ENCODE results near the gene LBP. TPM values are rescaled to one million over a fixed set of nuclear protein-coding genes. Genes with fewer than 3 reads are reported as not detected.

LBP gene
- total RNA-seq (2.3 TPM), polyA plus RNA-seq (ENCODE audit: insufficient read depth, low read depth, low replicate concordance) (1.2 TPM)
- long read RNA-seq, donor 1, result 0 reads
- long read RNA-seq, donor 2, result 0 reads
- long read RNA-seq, donor 3, partial matches to known transcripts, result 0 of 1 reads
- long read RNA-seq, donor 3, other reads (novel, unspliced or antisense), result 0 of 1 reads
- long read RNA-seq, donor 4, result 0 reads
- long read RNA-seq, donor 5, result 0 reads
- long read RNA-seq, donor 6, result 0 reads
- long read RNA-seq, donor 7, partial matches to known transcripts, result 0 of 4 reads
- long read RNA-seq, donor 7, other reads (novel, unspliced or antisense), result 0 of 4 reads
- long read RNA-seq, donor 8, result 0 reads
- long read RNA-seq, donor 9, result 0 reads
- long read RNA-seq, donor 10, result 0 reads

GRCh38 chr20:38346247-38346651 is at the start of gene LBP:
TSS of gene LBP (plus strand) at chr20:38346482. CDS start at chr20:38346517, 35 bp downstream.
- H3K9me3 ChIP-seq (ENCODE audit: control insufficient read depth in 2 of 3, insufficient read depth in 1 of 3, low read length in 3 of 3), result no peaks in the 10 kb centered on the region
- H3K4me3 ChIP-seq (ENCODE audit: low read length in 3 of 3), result no peak within 1 kb of the TSS
- peak within 1 kb of the TSS; percentile 40 to 43 for H3K27ac ChIP-seq (ENCODE audit: low read depth in 2 of 2, low read length in 2 of 2)
- TF ChIP-seq CTCF (IDR thresholded peaks at IDR 0.05; ENCODE audit: borderline replicate concordance, extremely low read depth, insufficient read depth), result no peak
- no peaks in the 10 kb centered on the region for H3K27me3 ChIP-seq (ENCODE audit: control insufficient read depth, insufficient read depth, low read length)
- H3K36me3 ChIP-seq (ENCODE audit: control insufficient read depth in 2 of 3, insufficient read depth in 3 of 3, low read length in 3 of 3), result no peaks in the 10 kb centered on the region
- intact Hi-C loops (cut with DNase I), result no loop called here
- DNase-seq (no peak), FAIRE-seq (no peak)
- H3K9ac ChIP-seq (ENCODE audit: low read length in 3 of 3), result no peak within 1 kb of the TSS
- H3K4me1 ChIP-seq (ENCODE audit: control insufficient read depth in 2 of 3, insufficient read depth in 2 of 3, low read depth in 1 of 3, low read length in 3 of 3), result peaks cover 0 to 15% (median 8%) of the 10 kb centered on the region in 3 donors

- no peak for TF ChIP-seq CTCF (IDR thresholded peaks at IDR 0.05; ENCODE audit: borderline replicate concordance, extremely low read depth, insufficient read depth)
- intact Hi-C loops (cut with DNase I), result no loop called here
- Histone ChIP-seq H3K36me3 (ENCODE audit: control insufficient read depth in 2 of 3, insufficient read depth in 3 of 3, low read length in 3 of 3) (no peaks in the 10 kb centered on the region), H3K9me3 (ENCODE audit: control insufficient read depth in 2 of 3, insufficient read depth in 1 of 3, low read length in 3 of 3) (no peaks in the 10 kb centered on the region), H3K27ac (ENCODE audit: low read depth in 2 of 2, low read length in 2 of 2) (no peak overlapping the region), H3K4me1 (ENCODE audit: control insufficient read depth in 2 of 3, insufficient read depth in 2 of 3, low read depth in 1 of 3, low read length in 3 of 3) (no peaks in the 10 kb centered on the region), H3K9ac (ENCODE audit: low read length in 3 of 3) (no peak overlapping the region), H3K4me3 (ENCODE audit: low read length in 3 of 3) (no peak overlapping the region), H3K27me3 (ENCODE audit: control insufficient read depth, insufficient read depth, low read length) (no peaks in the 10 kb centered on the region)
- FAIRE-seq, result no peak
- DNase-seq, result no peak
Measured at GRCh38 chr20:38297916-38298674, 48.2 kb upstream of the LBP start.

DNA sequence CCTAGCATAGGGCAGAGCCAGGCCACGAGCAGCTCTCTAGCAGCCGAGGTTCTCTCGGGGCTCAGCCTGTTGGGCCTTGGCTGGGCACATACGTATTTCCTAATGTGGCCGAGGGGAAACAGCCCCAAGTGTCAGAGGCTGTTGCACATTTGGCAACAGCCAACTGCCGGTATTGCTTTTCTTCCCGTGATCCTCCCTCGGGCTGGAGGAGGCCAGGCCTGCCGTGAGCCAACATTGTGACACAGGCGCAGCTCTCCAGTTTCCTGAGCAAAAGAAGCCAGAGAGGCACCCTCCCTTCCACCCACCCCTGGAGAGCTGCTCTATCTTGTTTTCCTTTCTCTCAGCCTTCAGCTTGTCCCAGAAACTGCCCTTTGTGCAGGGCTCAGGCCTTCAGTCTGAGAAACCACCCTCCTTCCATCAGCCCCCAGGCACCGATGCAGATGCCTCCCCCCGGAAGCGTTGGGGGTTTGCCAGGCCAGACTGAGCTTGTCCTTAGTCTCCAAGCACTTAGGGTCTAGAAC is 47.5 kb upstream of the LBP start:
- Histone ChIP-seq H3K27me3 (ENCODE audit: control insufficient read depth, insufficient read depth, low read length) (no peaks in the 10 kb centered on the region), H3K27ac (ENCODE audit: low read depth in 2 of 2, low read length in 2 of 2) (no peak overlapping the region), H3K9ac (ENCODE audit: low read length in 3 of 3) (no peak overlapping the region), H3K36me3 (ENCODE audit: control insufficient read depth in 2 of 3, insufficient read depth in 3 of 3, low read length in 3 of 3) (no peaks in the 10 kb centered on the region), H3K4me3 (ENCODE audit: low read length in 3 of 3) (no peak overlapping the region), H3K9me3 (ENCODE audit: control insufficient read depth in 2 of 3, insufficient read depth in 1 of 3, low read length in 3 of 3) (no peaks in the 10 kb centered on the region), H3K4me1 (ENCODE audit: control insufficient read depth in 2 of 3, insufficient read depth in 2 of 3, low read depth in 1 of 3, low read length in 3 of 3) (no peaks in the 10 kb centered on the region)
- TF ChIP-seq CTCF (IDR thresholded peaks at IDR 0.05; ENCODE audit: borderline replicate concordance, extremely low read depth, insufficient read depth), result no peak
- peak in 4 of 5 donors; percentile 42 to 92 (median 66) for DNase-seq
- FAIRE-seq, result no peak
- intact Hi-C loops (cut with DNase I), result no loop called here

Measured in kidney (tissue), 22 donors.